GM12865 (cell line): ENCODE measurements around the gene FDXACB1.

ENCODE experiments used
- DNase-seq: peaks from one replicate; pipeline ENCODE4 v3.0.0; 2010; ENCODE audit warnings: low read depth
- H3K4me3 ChIP-seq: 2 replicates; pipeline ENCODE4 v1.5.1; 2011; ENCODE audit warnings: mild to moderate bottlenecking, low read depth, low read length, control low read depth
- CTCF ChIP-seq: IDR thresholded peaks from 2 replicates; pipeline ENCODE4 v1.5.1; 2011; ENCODE audit warnings: low read length, control low read depth, low read depth, inconsistent platforms; ENCODE audit not compliant: insufficient read depth; ENCODE audit errors: missing control alignments

The FDXACB1 gene

GRCh38 chr11:111855506-111855905 is 23.5 kb downstream of the FDXACB1 start:
- TF ChIP-seq CTCF = no peak
- no peak for DNase-seq
- H3K4me3 ChIP-seq = no peak overlapping the region

- no peak for TF ChIP-seq CTCF
- no peak for DNase-seq
- no peak overlapping the region for H3K4me3 ChIP-seq
Measured at GRCh38 chr11:111852103-111852502, 26.9 kb downstream of the FDXACB1 start.

- no peak overlapping the region for H3K4me3 ChIP-seq
- no peak for TF ChIP-seq CTCF
- DNase-seq = no peak
Measured at GRCh38 chr11:111851636-111852035, 27.3 kb downstream of the FDXACB1 start.

GRCh38 chr11:111851067-111851466 is 27.9 kb downstream of the FDXACB1 start:
- DNase-seq = no peak
- no peak overlapping the region for H3K4me3 ChIP-seq
- no peak for TF ChIP-seq CTCF

- no peak overlapping the region for H3K4me3 ChIP-seq
- DNase-seq = no peak
- TF ChIP-seq CTCF = no peak
Measured at GRCh38 chr11:111849631-111850030, 29.3 kb downstream of the FDXACB1 start.

- no peak for TF ChIP-seq CTCF
- DNase-seq = no peak
Measured at GRCh38 chr11:111846636-111847035, 32.3 kb downstream of the FDXACB1 start.

GRCh38 chr11:111846063-111846462 is 32.9 kb downstream of the FDXACB1 start:
- no peak for TF ChIP-seq CTCF
- no peak for DNase-seq
- no peak overlapping the region for H3K4me3 ChIP-seq

More at GRCh38 chr11:111846636-111847035, 32.3 kb downstream of the FDXACB1 start:
- H3K4me3 ChIP-seq = no peak overlapping the region
